ENCODE data around the gene PRKCH. TPM values are rescaled to one million over a fixed set of nuclear protein-coding genes. Genes with fewer than 3 reads are reported as not detected.

The PRKCH gene
- total and polyA plus RNA-seq, 9 of the 15 experiments (the other 6 are each of a cell fraction or from before 2014, with no cell fraction given) = 0.61 to 4.4 (median 4.0) TPM

GRCh38 chr14:61539631-61540030 lies 218.3 kb downstream of the PRKCH start:
- 34% methylated on average over 5 of the region's 5 CpGs for WGBS (ENCODE audit: insufficient coverage, low coverage, missing lambda C conversion rate)
- in situ Hi-C loops (cut with MboI) = no loop called here
- H3K4me1 ChIP-seq (replicated peaks in 1 of 2; ENCODE audit: control insufficient read depth in 2 of 2, insufficient read depth in 2 of 2, low read length in 2 of 2) = peaks cover 0 to 11% of the 10 kb centered on the region in 2 experiments; a peak in 2 of 5 replicates

DNA sequence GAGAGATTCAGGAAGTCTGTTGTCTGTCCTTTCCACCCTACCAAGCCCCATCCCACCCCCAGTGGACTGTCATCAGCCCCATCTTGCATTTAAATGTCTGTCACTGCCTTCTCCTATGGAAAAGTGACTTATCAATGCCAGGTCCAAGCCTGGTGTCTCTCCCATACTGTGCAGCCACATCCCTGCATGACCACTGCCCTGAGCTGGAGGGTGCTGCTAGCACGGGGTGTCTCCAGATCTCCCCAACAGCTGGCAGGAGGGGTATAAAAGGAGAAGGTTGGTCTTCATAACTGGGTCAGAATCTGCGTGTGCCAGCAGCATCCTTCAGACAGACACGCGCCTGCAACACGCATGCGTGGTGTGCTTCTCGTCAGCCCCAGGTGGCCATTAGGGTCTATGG lies 219.6 kb downstream of the PRKCH start:
- no TSS peak for BruUV-seq (replicated peaks)
- in situ Hi-C loops (cut with MboI) = no loop called here
- Histone ChIP-seq H4K20me1 (replicated peaks; ENCODE audit: control insufficient read depth, insufficient read depth, low read length) (no peaks in the 10 kb centered on the region), H3K4me1 (replicated peaks in 1 of 2; ENCODE audit: control insufficient read depth in 2 of 2, insufficient read depth in 2 of 2, low read length in 2 of 2) (peaks cover 0 to 11% of the 10 kb centered on the region in 2 experiments; a peak in 2 of 5 replicates), H3K9ac (ENCODE audit: insufficient read depth in 1 of 2, low read depth in 2 of 2, low read length in 2 of 2) (no peak overlapping the region; a peak in 1 of 4 replicates), H3K36me3 (ENCODE audit: control insufficient read depth, insufficient read depth, low read length) (no peaks in the 10 kb centered on the region), H2AFZ (ENCODE audit: low read depth, low read length) (no peak overlapping the region), H3K27ac (ENCODE audit: extremely low read depth, low read depth, low read length) (no peak overlapping the region), H3K4me2 (ENCODE audit: insufficient read depth, low read length) (no peak overlapping the region), H3K9me3 (replicated peaks; ENCODE audit: control insufficient read depth, insufficient read depth, low read depth, low read length) (no peaks in the 10 kb centered on the region), H3K9me1 (ENCODE audit: control insufficient read depth, insufficient read depth, low read length) (no peaks in the 10 kb centered on the region), H3K27me3 (ENCODE audit: control insufficient read depth in 2 of 2, insufficient read depth in 2 of 2, low read length in 2 of 2) (no peaks in the 10 kb centered on the region), H3K4me3 (no peak overlapping the region), H3K79me2 (ENCODE audit: control insufficient read depth, insufficient read depth, low read length) (no peaks in the 10 kb centered on the region)
- FAIRE-seq (no peak), ATAC-seq (no peak), DNase-seq (ENCODE audit: extremely low read depth in 1 of 4, low spot score in 3 of 4) (no peak)
- CTCF ChIA-PET (ENCODE audit: low intra/inter-chr PET ratio) = no interaction called here
- intact Hi-C loops (cut with micrococcal nuclease) = no loop called here
- 77% methylated on average over 6 of the region's 7 CpGs for WGBS (ENCODE audit: insufficient coverage, low coverage, missing lambda C conversion rate)
- POLR2A ChIA-PET = no interaction called here
- TF ChIP-seq CBX5 (IDR thresholded peaks at IDR 0.05; ENCODE audit: borderline replicate concordance, low read depth) = no peak
- TF ChIP-seq NCOA2 (IDR thresholded peaks at IDR 0.05; ENCODE audit: partially characterized antibody in 2 of 2) = no peak
- TF ChIP-seq ZBTB7A (IDR thresholded peaks at IDR 0.05; ENCODE audit: borderline replicate concordance, control insufficient read depth, low read depth, low read length) = no peak

More at GRCh38 chr14:61539631-61540030, 218.3 kb downstream of the PRKCH start:
- no peak overlapping the region for H3K4me3 ChIP-seq
- H3K27ac ChIP-seq (ENCODE audit: extremely low read depth, low read depth, low read length) = no peak overlapping the region
- H4K20me1 ChIP-seq (replicated peaks; ENCODE audit: control insufficient read depth, insufficient read depth, low read length) = no peaks in the 10 kb centered on the region
- POLR2A ChIA-PET = no interaction called here
- H3K79me2 ChIP-seq (ENCODE audit: control insufficient read depth, insufficient read depth, low read length) = no peaks in the 10 kb centered on the region
- intact Hi-C loops (cut with micrococcal nuclease) = no loop called here
- H3K9ac ChIP-seq (ENCODE audit: insufficient read depth in 1 of 2, low read depth in 2 of 2, low read length in 2 of 2) = no peak overlapping the region
- FAIRE-seq = no peak
- H3K36me3 ChIP-seq (ENCODE audit: control insufficient read depth, insufficient read depth, low read length) = no peaks in the 10 kb centered on the region
- no peaks in the 10 kb centered on the region for H3K9me1 ChIP-seq (ENCODE audit: control insufficient read depth, insufficient read depth, low read length)
- TF ChIP-seq, protein P1, sequence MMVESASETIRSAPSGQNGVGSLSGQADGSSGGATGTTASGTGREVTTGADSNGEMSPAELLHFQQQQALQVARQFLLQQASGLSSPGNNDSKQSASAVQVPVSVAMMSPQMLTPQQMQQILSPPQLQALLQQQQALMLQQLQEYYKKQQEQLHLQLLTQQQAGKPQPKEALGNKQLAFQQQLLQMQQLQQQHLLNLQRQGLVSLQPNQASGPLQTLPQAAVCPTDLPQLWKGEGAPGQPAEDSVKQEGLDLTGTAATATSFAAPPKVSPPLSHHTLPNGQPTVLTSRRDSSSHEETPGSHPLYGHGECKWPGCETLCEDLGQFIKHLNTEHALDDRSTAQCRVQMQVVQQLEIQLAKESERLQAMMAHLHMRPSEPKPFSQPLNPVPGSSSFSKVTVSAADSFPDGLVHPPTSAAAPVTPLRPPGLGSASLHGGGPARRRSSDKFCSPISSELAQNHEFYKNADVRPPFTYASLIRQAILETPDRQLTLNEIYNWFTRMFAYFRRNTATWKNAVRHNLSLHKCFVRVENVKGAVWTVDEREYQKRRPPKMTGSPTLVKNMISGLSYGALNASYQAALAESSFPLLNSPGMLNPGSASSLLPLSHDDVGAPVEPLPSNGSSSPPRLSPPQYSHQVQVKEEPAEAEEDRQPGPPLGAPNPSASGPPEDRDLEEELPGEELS (CRISPR knock-in tag; IDR thresholded peaks at IDR 0.05; ENCODE audit: borderline replicate concordance) = no peak
- no peak for TF ChIP-seq ZNF143 (CRISPR knock-in tag; IDR thresholded peaks at IDR 0.05)
- H3K4me2 ChIP-seq (ENCODE audit: insufficient read depth, low read length) = no peak overlapping the region
- H3K27me3 ChIP-seq (ENCODE audit: control insufficient read depth in 2 of 2, insufficient read depth in 2 of 2, low read length in 2 of 2) = no peaks in the 10 kb centered on the region
- ATAC-seq = no peak
- BruUV-seq (replicated peaks) = no TSS peak
- no peak for DNase-seq (ENCODE audit: extremely low read depth in 1 of 4, low spot score in 3 of 4)
- CTCF ChIA-PET (ENCODE audit: low intra/inter-chr PET ratio) = no interaction called here
- H3K9me3 ChIP-seq (replicated peaks; ENCODE audit: control insufficient read depth, insufficient read depth, low read depth, low read length) = no peaks in the 10 kb centered on the region
- no peak overlapping the region for H2AFZ ChIP-seq (ENCODE audit: low read depth, low read length)
